HL-60 (cell line): ENCODE results near the gene ARFIP1.
"Not testable (repeated sequence)": the region's sequence is repeated elsewhere in the genome, so short reads cannot be mapped to it uniquely, and the experiment has no call there.

Source experiments
- DNase-seq, 2 experiments: peaks; one replicate each; pipeline ENCODE4 v3.0.0-alpha.2; 2010 to 2020; ENCODE audit warnings: low read depth in 1 of 2, low spot score in 1 of 2
- H3K27ac ChIP-seq: fragments of 250-450 bp; sonication (Bioruptor Pico); replicated peaks from 2 replicates; pipeline ENCODE4 v1.5.1; 2020; ENCODE audit warnings: mild to moderate bottlenecking, moderate library complexity
- H3K27me3 ChIP-seq: fragments of 250-450 bp; sonication (Bioruptor Pico); 2 replicates; pipeline ENCODE4 v1.5.1; 2021; ENCODE audit warnings: mild to moderate bottlenecking, moderate library complexity; ENCODE audit not compliant: insufficient read depth, poor library complexity, severe bottlenecking
- H3K4me3 ChIP-seq: replicated peaks from 2 replicates; pipeline ENCODE4 v1.5.1; 2011; ENCODE audit warnings: mild to moderate bottlenecking, control low read depth, low read length; ENCODE audit not compliant: insufficient read depth
- GABPA ChIP-seq: IDR thresholded peaks from 2 replicates; pipeline ENCODE4 v1.6.1; 2012; ENCODE audit warnings: low read depth
- POLR2AphosphoS5 ChIP-seq: IDR thresholded peaks from 2 replicates; pipeline ENCODE4 v1.6.1; 2012; ENCODE audit warnings: low read depth
- SPI1 ChIP-seq: IDR thresholded peaks from 2 replicates; pipeline ENCODE4 v1.6.1; 2012; ENCODE audit warnings: low read depth, mild to moderate bottlenecking, borderline replicate concordance
- TF ChIP-seq, protein P1 (sequence below): IDR thresholded peaks from one replicate; pipeline ENCODE4 v1.5.1; 2011; ENCODE audit warnings: low read length, control low read depth, inconsistent platforms; ENCODE audit not compliant: insufficient read depth
- TF ChIP-seq, protein P2 (sequence below): IDR thresholded peaks from 2 replicates; pipeline ENCODE4 v1.6.1; 2012; ENCODE audit warnings: low read depth; ENCODE audit not compliant: insufficient replicate concordance

ARFIP1 gene

DNA sequence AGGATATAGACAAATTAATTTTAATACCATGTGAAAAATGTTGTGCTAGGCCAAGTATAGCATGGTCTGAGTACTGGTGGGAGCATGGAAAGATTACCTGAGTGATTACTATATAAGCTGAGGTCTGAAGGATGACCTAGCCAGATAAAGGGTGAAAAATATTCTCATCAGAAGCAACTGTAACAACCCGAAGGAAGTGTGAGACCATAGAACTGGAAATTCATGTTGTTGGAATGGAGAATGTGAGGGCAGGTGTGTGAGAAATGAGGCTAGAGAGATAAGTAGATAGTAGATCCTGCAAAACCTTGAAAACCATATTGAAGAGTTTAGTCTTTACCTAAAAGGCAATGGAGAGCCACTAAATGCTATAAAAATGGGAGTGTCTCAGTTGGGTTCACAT is 71.5 kb downstream of the ARFIP1 start:
- TF ChIP-seq, protein P1, sequence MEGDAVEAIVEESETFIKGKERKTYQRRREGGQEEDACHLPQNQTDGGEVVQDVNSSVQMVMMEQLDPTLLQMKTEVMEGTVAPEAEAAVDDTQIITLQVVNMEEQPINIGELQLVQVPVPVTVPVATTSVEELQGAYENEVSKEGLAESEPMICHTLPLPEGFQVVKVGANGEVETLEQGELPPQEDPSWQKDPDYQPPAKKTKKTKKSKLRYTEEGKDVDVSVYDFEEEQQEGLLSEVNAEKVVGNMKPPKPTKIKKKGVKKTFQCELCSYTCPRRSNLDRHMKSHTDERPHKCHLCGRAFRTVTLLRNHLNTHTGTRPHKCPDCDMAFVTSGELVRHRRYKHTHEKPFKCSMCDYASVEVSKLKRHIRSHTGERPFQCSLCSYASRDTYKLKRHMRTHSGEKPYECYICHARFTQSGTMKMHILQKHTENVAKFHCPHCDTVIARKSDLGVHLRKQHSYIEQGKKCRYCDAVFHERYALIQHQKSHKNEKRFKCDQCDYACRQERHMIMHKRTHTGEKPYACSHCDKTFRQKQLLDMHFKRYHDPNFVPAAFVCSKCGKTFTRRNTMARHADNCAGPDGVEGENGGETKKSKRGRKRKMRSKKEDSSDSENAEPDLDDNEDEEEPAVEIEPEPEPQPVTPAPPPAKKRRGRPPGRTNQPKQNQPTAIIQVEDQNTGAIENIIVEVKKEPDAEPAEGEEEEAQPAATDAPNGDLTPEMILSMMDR: no peak
- TF ChIP-seq GABPA: no peak
- TF ChIP-seq, protein P2, sequence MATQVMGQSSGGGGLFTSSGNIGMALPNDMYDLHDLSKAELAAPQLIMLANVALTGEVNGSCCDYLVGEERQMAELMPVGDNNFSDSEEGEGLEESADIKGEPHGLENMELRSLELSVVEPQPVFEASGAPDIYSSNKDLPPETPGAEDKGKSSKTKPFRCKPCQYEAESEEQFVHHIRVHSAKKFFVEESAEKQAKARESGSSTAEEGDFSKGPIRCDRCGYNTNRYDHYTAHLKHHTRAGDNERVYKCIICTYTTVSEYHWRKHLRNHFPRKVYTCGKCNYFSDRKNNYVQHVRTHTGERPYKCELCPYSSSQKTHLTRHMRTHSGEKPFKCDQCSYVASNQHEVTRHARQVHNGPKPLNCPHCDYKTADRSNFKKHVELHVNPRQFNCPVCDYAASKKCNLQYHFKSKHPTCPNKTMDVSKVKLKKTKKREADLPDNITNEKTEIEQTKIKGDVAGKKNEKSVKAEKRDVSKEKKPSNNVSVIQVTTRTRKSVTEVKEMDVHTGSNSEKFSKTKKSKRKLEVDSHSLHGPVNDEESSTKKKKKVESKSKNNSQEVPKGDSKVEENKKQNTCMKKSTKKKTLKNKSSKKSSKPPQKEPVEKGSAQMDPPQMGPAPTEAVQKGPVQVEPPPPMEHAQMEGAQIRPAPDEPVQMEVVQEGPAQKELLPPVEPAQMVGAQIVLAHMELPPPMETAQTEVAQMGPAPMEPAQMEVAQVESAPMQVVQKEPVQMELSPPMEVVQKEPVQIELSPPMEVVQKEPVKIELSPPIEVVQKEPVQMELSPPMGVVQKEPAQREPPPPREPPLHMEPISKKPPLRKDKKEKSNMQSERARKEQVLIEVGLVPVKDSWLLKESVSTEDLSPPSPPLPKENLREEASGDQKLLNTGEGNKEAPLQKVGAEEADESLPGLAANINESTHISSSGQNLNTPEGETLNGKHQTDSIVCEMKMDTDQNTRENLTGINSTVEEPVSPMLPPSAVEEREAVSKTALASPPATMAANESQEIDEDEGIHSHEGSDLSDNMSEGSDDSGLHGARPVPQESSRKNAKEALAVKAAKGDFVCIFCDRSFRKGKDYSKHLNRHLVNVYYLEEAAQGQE: no peak
- no peak for TF ChIP-seq SPI1
- no peak for TF ChIP-seq POLR2AphosphoS5

DNA sequence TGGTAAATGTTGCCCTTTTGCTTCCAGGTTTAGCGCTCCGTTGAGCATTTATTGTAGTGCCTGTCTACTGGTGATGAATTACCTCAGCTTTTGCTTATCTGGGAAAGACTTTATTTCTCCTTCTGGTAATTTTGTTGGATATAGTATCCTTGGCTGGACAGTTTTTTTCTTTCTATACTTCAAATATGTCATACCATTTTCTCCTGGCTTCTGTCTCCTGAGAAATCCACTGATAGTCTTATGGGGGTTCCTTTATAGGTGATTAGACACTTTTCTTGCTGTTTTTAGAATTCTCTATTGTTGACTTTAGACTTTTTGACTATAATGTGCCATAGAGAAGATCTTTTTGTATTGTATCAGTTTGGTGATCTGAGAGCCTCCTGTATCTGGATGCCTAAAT is 73.5 kb downstream of the ARFIP1 start:
- TF ChIP-seq POLR2AphosphoS5 (no peak), SPI1 (no peak), GABPA (no peak)
- TF ChIP-seq, protein P1: no peak
- TF ChIP-seq, protein P2: no peak
- Histone ChIP-seq H3K4me3 (no peak overlapping the region), H3K27ac (no peak overlapping the region), H3K27me3 (no peaks in the 10 kb centered on the region)
- no peak for DNase-seq

More for the DNA sequence above, 71.5 kb downstream of the ARFIP1 start:
- Histone ChIP-seq H3K4me3 (no peak overlapping the region), H3K27ac (peak overlapping the region; percentile 56), H3K27me3 (no peaks in the 10 kb centered on the region)
- no peak for DNase-seq

DNA sequence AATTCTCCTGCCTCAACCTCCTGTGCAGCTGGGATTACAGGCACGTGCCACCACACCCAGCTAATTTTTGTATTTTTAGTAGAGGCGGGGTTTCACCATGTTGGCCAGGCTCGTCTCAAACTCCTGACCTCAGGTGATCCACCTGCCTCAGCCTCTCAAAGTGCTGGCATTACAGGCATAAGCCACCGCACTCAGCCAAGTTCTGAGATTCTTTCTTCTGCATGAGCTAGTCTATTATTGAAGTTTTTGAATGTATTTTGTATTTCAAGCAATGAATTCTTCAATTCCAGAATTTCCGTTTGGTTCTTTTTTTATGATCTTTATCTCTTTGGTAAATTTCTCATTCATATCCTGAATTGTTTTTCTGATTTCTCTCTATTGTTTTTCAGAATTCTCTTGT is 74.3 kb downstream of the ARFIP1 start:
- not testable (repeated sequence) for H3K27me3 ChIP-seq, H3K27ac ChIP-seq, H3K4me3 ChIP-seq, DNase-seq

DNA sequence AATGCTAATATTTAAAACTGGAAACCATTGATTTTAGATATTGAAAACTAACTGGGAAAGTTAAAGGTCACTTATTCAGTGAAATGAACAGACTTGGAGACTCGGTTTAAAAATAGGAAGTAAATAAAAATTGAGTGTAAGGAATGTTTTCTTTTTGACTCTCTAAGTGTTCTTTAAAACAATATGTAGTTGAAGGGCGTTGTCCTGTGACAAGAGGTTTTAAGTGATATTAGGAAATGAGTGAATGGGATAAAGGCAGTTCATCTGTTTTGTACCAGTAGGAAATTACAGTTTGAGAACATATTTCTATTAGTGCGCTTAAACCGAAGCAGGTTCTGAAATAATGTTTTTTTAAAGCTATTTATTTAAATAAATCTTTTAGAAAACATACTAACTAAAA is 77.2 kb downstream of the ARFIP1 start:
- H3K27me3 ChIP-seq: no peaks in the 10 kb centered on the region
- H3K4me3 ChIP-seq: no peak overlapping the region
- TF ChIP-seq, protein P2: no peak
- TF ChIP-seq, protein P1: no peak
- no peak for TF ChIP-seq GABPA
- TF ChIP-seq POLR2AphosphoS5: no peak
- TF ChIP-seq SPI1: no peak
- H3K27ac ChIP-seq: no peak overlapping the region
- no peak for DNase-seq
